GM19324 (cell line): ENCODE data around the gene EIF1.

Experiments used
- ATAC-seq: cut with Tn5 transposase; IDR thresholded peaks from one replicate; pipeline ENCODE4 v1.9.1; 2021; ENCODE audit warnings: mild to moderate bottlenecking, moderate library complexity; ENCODE audit not compliant: unreplicated experiment, low FRiP score

Gene EIF1

GRCh38 chr17:41731836-41732235 lies 43.2 kb downstream of the EIF1 start:
- no peak for ATAC-seq

DNA sequence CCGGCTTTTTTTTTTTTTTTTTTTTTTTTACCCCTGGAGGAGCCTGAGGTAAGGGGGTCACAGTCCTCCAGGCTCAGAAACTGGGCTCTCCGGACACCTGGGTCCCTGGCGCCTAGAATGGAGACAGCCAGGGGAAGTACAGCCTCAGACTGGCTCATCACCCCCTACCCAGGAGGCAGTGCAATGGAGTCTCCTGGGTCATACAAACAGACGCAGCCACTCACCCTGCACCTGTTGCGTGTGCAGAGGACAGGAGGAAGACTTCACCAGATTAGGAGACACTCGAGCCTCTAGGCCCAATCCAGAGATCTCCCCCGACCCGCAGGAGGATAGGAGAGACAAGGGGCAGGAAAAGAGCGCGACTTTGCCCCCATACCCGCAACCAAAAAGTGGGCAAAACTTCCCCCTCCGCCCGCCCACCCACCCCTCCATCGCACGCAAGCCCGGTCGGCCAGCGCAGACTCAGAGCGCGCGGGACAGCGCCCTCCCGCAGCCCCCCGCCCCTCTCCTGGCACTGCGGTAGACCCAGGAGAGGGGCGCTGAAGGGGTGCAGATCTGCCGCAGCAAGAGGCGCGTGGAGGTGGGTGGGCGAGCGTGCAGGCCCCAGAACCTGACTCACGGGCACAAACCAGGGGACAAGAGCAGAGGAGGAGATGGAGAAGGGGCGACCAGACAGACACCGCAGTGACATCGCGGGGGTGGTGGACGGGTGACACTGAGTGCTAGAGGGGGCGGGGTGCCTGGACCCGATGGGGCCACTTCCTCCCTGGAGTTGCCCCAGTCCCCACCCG lies 44.9 kb downstream of the EIF1 start:
- no peak for ATAC-seq

GRCh38 chr17:41734139-41734948 lies 45.7 kb downstream of the EIF1 start, which contains the start of gene HAP1:
TSS of gene HAP1 (minus strand) at chr17:41734643. CDS start at chr17:41734634, 9 bp downstream.
- ATAC-seq, result no peak

DNA sequence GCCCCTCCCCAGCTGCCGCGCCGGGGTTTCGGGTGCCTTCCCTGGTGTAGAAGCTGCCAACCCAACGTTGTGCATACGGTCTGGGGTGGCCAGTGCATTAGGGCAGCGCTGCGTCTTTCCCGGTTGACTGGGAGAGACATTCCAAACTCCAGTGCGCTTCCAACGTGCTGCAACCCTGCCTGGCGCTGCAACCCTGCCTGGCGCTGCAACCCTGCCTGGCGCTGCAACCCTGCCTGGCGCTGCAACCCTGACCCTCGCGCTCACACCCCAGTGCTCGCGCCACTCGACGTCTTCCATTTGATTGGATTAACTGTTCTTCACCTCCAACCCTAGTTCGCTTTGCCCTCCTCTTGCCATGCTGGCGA lies 46.2 kb downstream of the EIF1 start:
- no peak for ATAC-seq

DNA sequence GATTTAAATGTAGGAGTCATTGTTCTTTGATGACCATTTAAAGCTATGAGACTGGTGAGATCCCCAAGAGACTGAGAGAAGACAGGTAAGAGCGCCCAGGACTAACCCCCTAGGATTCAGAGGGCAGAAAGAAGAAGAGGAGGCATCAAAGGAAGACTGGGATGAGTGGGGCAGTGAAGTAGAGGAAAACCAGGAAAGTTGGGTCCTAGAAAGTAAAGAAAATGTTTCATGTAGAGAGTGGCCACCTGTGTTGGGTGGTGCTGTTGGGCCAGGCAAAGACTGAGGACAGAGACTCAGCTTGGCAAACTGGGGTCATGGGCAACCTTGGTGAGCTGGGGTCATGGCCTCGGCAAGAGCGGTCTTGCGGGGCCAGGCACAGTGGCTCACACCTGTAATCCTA lies 47.1 kb downstream of the EIF1 start:
- ATAC-seq, result no peak

DNA sequence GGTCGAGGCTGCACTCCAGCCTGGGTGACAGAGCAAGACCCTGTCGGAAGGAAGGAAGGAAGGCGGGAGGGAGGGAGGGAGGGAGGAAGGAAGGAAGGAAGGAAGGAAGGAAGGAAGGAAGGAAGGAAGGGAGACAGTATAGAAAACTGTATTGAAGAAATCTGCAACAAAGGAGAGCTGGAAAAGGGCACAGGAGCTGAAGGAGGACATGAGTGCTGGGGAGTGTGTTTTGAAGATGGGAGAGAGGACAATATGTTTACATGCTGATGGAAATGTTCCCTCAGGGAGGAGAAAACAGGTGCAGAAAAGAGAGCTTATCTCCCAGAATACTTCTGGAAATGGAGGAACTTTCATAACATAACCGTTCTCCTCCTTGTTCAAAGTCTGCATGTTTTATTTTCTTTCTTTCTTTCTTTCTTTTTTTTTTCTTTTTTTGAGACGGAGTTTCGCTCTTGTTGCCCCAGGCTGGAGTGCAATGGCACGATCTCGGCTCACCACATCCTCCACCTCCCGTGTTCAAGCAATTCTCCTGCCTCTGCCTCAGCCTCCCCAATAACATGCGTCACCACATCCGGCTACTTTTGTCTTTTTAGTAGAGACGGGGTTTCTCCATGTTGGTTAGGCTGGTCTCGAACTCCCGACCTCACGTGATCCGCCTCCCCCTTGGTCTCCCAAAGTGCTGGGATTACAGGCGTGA lies 48.4 kb downstream of the EIF1 start:
- ATAC-seq, result no peak

DNA sequence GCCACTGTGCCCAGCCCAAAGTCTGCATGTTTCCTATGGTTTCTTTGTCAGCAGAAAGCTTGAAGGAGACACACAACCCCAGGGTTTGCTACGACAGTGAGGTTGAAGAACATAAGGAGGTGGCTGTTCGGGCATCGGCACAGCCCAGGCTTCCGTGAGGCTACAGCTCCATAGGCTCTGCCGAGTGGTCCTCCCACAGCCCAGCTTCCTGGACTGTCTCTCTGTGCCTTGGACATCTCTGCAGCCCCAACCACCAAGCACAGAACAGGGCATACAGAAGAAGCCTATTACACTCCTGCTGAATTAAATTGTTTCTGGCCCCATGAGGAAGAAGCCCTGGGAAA lies 49.0 kb downstream of the EIF1 start:
- no peak for ATAC-seq

GRCh38 chr17:41738077-41738800 lies 49.6 kb downstream of the EIF1 start:
- peak; percentile 70 for ATAC-seq

GRCh38 chr17:41738801-41739112 lies 50.1 kb downstream of the EIF1 start:
- no peak for ATAC-seq

GRCh38 chr17:41739661-41740352 lies 51.1 kb downstream of the EIF1 start:
- no peak for ATAC-seq

DNA sequence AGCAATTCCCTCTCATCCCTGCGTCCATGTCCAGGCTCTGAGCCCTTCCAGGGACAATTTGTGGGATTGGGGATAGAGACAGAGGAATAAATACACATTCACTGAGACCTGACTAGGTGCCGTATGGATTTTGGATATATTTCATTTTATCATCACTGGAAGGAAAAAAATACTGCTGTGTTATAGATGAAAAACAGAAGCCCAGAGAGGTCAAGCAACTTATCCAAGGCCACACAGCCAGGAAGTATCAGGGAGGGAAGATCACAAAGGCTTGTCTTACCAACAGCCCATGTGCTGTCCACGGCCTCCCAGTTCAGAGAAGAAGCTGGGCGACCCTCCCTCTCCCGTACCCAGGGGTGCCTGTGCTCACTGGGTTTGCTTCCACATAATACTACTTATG lies 51.8 kb downstream of the EIF1 start:
- no peak for ATAC-seq

GRCh38 chr17:41741709-41742108 lies 53.0 kb downstream of the EIF1 start:
- no peak for ATAC-seq
